ENCODE measurements around the gene PROK1.
"Not testable (repeated sequence)": the region's sequence is repeated elsewhere in the genome, so short reads cannot be mapped to it uniquely, and the experiment has no call there.

- not testable (repeated sequence) for TF ChIP-seq CTCF (IDR thresholded peaks at IDR 0.05; ENCODE audit: borderline replicate concordance, extremely low read depth, low read length, poor library complexity, severe bottlenecking); EZH2 (IDR thresholded peaks at IDR 0.05; ENCODE audit: borderline replicate concordance, low read depth, low read length, severe bottlenecking)
Measured at GRCh38 chr1:110413045-110413444, 37.9 kb upstream of the PROK1 start.
